Karpas-422 (cell line): ENCODE results near the gene RPL29. TPM values are rescaled to one million over a fixed set of nuclear protein-coding genes. Genes with fewer than 3 reads are reported as not detected.

Experiments used
- DNase-seq: peaks from one replicate; pipeline ENCODE4 v3.0.0-alpha.2; 2015
- H2AFZ ChIP-seq: fragments of 200-600 bp; sonication (generic); 2 replicates; pipeline ENCODE4 v1.6.1; 2014; ENCODE audit warnings: antibody characterized with exemption, low read length, mixed read lengths
- H3K27ac ChIP-seq: fragments of 200-600 bp; sonication (generic); 2 replicates; pipeline ENCODE4 v1.5.1; 2014; ENCODE audit warnings: mild to moderate bottlenecking, low read length, moderate library complexity
- H3K27me3 ChIP-seq: fragments of 200-600 bp; sonication (generic); 2 replicates; pipeline ENCODE4 v1.6.1; 2014; ENCODE audit warnings: low read length, mixed read lengths
- H3K36me3 ChIP-seq: fragments of 200-600 bp; sonication (generic); 2 replicates; pipeline ENCODE4 v1.6.1; 2014; ENCODE audit warnings: low read length, mixed read lengths; ENCODE audit not compliant: insufficient read depth
- H3K4me1 ChIP-seq: fragments of 200-600 bp; sonication (generic); 2 replicates; pipeline ENCODE4 v1.6.1; 2014; ENCODE audit warnings: mild to moderate bottlenecking, low read length, mixed read lengths
- H3K4me2 ChIP-seq: fragments of 200-600 bp; sonication (generic); 2 replicates; pipeline ENCODE4 v1.6.1; 2014; ENCODE audit warnings: low read length, low read depth, mild to moderate bottlenecking; ENCODE audit not compliant: poor library complexity, severe bottlenecking
- H3K4me3 ChIP-seq: fragments of 200-600 bp; sonication (generic); 2 replicates; pipeline ENCODE4 v1.5.1; 2014; ENCODE audit warnings: mild to moderate bottlenecking, antibody characterized with exemption, low read length, mixed read lengths
- H3K79me2 ChIP-seq: fragments of 200-600 bp; sonication (generic); 2 replicates; pipeline ENCODE4 v1.6.1; 2014; ENCODE audit warnings: mild to moderate bottlenecking, low read length, mixed read lengths
- H3K9ac ChIP-seq: fragments of 200-600 bp; sonication (generic); 2 replicates; pipeline ENCODE4 v1.6.0; 2014; ENCODE audit warnings: low read length
- H3K9me2 ChIP-seq: fragments of 200-600 bp; sonication (generic), shearing (Covaris generic); replicated peaks from 2 replicates; pipeline ENCODE4 v1.6.0; 2014; ENCODE audit warnings: mild to moderate bottlenecking, low read length, moderate library complexity; ENCODE audit not compliant: insufficient read depth
- H3K9me3 ChIP-seq: fragments of 300-700, 200-600 bp; sonication (generic); 2 replicates; pipeline ENCODE4 v1.6.1; 2014; ENCODE audit warnings: low read length, mixed read lengths
- H4K20me1 ChIP-seq: fragments of 200-600 bp; sonication (generic); 2 replicates; pipeline ENCODE4 v1.6.1; 2014; ENCODE audit warnings: mild to moderate bottlenecking, antibody characterized with exemption, low read length, low read depth; ENCODE audit not compliant: insufficient read depth
- total RNA-seq: library from RNA; depleted of rRNA; stranded (reverse); fragments of >200 nt; shearing (Covaris generic); gene quantifications from 2 replicates; pipeline ENCODE4 v1.2.3, GENCODE V29; 2014; ENCODE audit warnings: low replicate concordance

Gene RPL29
- total RNA-seq, 1 experiment from 2014 or later, result 2,656 TPM

DNA sequence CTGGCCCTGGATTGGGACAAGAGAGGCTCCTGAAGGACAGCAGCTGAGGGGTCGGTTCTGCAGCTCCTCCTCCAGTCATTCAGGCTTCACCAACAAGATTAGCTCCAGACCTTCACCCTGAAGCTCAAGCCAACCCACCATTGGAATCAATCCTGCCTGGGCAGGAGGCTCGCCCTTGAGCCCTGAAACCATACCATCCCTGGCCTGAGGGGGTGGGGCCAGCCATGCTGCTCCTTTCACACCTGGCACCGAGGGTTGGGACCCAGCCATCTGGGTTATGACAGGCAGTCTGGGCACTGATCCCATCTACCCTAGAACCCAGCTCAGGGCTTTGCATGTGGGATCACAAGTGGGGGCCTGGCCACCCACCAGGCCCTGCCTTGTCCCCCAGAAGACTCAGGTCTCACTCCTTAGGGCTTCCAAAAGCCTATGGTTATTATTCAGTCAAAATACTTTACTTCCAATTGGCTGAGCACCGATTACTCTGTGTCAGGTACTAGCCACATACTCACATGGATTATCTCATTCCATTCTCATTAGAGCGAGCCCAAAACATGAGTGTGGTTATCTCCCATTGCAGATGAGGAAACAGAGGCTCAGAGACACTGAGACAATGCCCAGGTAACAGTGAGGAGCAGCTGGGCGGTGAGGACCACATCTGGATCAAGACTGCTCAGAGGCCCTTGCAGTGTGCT is 24.9 kb downstream of the RPL29 start:
- Histone ChIP-seq H3K4me3 (no peak overlapping the region), H3K4me1 (peaks cover 61% of the 10 kb centered on the region), H3K36me3 (0 out of 2 replicates have a peak, but pooled peaks cover 2% of the 10 kb centered on the region), H3K9me2 (no peaks in the 10 kb centered on the region), H2AFZ (no peak overlapping the region), H3K27me3 (no peaks in the 10 kb centered on the region), H4K20me1 (no peaks in the 10 kb centered on the region), H3K27ac (no peak overlapping the region; the same call in 1 of the 2 replicates), H3K79me2 (peaks cover 36% of the 10 kb centered on the region), H3K9ac (no peak overlapping the region), H3K4me2 (peak overlapping the region; percentile 21), H3K9me3 (no peaks in the 10 kb centered on the region)
- no peak for DNase-seq

DNA sequence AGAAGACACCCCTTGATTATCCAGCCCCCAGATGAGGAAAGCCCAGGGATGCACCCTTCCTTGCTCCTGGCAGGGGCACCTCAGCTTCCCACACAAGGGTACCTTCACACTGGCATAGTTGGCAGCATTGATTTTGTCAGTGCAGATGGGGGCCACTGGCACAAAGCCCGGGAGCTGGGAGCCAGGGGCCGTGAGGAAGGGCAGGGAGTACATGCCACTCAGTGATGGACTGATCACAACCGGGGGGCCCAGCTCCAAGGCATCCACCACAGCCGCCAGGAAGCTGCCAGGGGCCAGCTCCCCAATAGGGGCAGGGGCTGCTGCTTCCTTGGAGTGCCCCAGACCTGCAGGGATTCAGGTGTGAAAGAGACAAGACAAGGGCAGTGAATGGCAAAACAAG is 25.9 kb downstream of the RPL29 start:
- no peak for DNase-seq
- no peaks in the 10 kb centered on the region for H3K27me3 ChIP-seq
- H3K9me2 ChIP-seq, result no peaks in the 10 kb centered on the region
- H3K4me2 ChIP-seq, result no peak overlapping the region
- H3K27ac ChIP-seq, result no peak overlapping the region; the same call in 1 of the 2 replicates
- no peak overlapping the region for H2AFZ ChIP-seq
- no peaks in the 10 kb centered on the region for H3K9me3 ChIP-seq
- no peak overlapping the region for H3K4me3 ChIP-seq
- H3K36me3 ChIP-seq, result 0 out of 2 replicates have a peak, but pooled peaks cover 2% of the 10 kb centered on the region
- no peaks in the 10 kb centered on the region for H4K20me1 ChIP-seq
- no peak overlapping the region for H3K9ac ChIP-seq
- peaks cover 56% of the 10 kb centered on the region for H3K4me1 ChIP-seq
- H3K79me2 ChIP-seq, result peaks cover 30% of the 10 kb centered on the region

DNA sequence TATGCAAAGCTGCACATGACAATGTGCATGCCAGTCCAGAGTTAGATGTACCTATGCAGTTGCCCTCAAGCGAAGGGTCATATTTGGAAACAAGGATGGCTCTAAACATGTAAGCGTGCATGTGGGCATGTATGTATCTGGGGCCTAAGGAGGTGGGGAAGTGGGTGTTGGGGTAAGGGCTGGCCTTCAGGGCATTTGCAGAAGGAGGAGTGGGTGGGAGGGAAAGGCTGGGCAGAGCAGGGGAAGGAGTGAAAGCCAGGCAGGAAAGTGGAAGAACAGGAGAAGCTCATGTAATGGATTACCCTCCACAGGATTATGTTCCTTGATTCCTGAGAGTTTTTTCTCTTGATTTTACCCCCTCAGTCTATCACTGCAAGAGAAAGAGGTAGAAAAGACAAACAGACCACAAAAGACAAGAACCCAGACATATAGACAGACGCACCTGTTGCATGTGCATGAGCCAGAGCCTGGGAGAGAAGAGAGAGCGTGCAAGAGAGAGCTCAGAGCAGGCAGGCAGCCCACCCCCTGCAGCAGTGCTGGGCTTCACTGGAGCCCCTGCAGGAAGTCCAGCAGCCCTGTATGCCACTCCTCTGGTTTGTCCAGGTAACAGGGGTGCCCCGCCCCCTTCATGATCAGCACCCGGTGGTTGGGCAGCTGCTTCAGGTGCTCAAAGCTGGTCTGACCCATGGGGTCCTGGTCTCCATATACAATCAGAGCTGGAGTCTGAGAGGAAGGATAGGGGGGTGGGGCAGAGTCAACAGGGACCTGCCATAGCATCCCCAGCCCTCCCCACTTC is 26.6 kb downstream of the RPL29 start:
- Histone ChIP-seq H3K4me3 (peak overlapping the region; percentile 79; the same call in 1 of the 2 replicates), H3K79me2 (peaks cover 23% of the 10 kb centered on the region), H3K4me2 (peak overlapping the region; percentile 76), H3K9me2 (no peaks in the 10 kb centered on the region), H3K27me3 (no peaks in the 10 kb centered on the region), H3K36me3 (0 out of 2 replicates have a peak, but pooled peaks cover 2% of the 10 kb centered on the region), H3K27ac (peak overlapping the region; percentile 75; the same call in 1 of the 2 replicates), H4K20me1 (no peaks in the 10 kb centered on the region), H3K4me1 (peaks cover 49% of the 10 kb centered on the region), H3K9ac (peak overlapping the region; percentile 82), H3K9me3 (no peaks in the 10 kb centered on the region), H2AFZ (no peak overlapping the region)
- DNase-seq, result no peak

DNA sequence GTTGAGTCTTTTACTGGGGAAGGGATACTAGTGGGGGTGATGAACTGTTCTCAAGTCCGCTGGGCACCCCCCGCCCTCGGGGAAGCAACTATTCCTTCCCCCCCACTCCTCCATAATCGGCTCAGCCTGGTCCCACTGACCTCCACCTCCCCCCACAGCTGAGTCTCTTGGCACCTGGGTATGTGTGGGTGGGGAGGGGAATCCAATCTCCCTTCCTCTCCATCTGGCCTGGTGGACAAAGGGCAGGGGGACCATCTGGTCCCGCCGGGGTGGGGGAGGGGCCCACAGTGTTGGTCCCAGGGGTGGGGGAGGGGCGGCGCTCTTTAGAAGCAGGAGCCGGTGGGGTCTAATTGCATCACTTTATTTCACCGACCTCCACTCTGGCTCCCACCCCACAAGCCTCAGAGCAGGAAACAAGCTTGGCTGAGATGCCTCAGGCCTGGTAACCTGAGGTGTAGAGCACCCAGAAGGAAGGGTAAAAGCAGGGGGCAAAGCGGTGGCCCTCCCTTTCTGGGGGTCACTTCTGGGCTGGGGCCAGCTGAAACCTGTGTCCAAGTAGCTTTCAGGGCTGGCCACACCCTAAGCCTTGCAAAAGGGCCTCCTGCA is 27.4 kb downstream of the RPL29 start:
- Histone ChIP-seq H3K79me2 (peaks cover 16% of the 10 kb centered on the region), H3K27ac (peak overlapping the region; percentile 75), H3K9ac (peak overlapping the region; percentile 82), H3K9me3 (no peaks in the 10 kb centered on the region), H3K4me3 (peak overlapping the region; percentile 79), H3K27me3 (no peaks in the 10 kb centered on the region), H3K9me2 (no peaks in the 10 kb centered on the region), H3K36me3 (0 out of 2 replicates have a peak, but pooled peaks cover 2% of the 10 kb centered on the region), H3K4me2 (peak overlapping the region; percentile 76), H2AFZ (no peak overlapping the region), H4K20me1 (0 out of 2 replicates have a peak, but pooled peaks cover 3% of the 10 kb centered on the region), H3K4me1 (peaks cover 47% of the 10 kb centered on the region)
- no peak for DNase-seq

DNA sequence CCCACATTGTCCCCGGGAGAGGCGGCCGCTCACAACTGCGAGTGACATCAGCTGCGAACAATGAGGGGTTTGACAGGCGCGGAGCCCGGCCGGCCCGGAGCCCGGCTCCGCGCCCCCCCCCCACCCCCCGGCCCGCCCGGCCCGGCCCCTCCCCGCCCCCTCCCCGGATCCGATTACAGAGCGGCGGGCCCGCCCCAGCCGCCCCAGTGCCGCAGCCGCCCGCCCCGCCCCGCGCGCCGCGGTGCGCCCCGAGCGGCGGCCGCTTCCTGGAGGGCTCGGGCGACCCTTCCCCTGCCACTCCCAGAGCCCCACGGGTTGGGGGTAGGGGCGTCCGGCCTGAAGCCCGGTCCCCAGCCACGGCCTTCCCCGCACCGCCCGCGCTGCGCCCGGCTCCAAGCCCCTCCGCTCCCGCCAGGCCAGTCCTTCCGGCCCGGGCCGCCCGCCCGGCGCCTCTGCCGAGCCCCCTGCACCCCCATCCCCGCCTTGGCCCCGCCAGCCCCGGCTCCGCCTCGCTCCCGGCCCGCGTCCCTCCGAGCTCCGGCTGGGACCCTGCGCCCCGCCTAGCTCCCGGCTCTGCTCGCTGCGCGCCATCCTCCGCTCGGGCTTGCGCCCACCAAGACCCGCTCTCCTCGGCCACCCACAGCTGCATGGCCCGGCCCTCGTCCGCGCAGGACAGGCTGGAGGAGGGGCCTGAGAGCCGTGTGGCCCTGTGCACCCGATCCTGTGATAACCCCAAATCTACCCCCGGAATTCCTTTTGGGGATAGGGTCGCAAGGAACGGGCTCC is 28.1 kb downstream of the RPL29 start, which contains the start of gene PCBP4:
Gene PCBP4, minus strand, starts transcription at position 71 of the 786 bp plus-strand sequence. CDS start 6,214 bp downstream, outside the sequence.
- Histone ChIP-seq H3K4me1 (peaks cover 47% of the 10 kb centered on the region), H3K9ac (peak within 1 kb of the TSS; percentile 82), H3K4me3 (peak within 1 kb of the TSS; percentile 79), H3K27me3 (no peaks in the 10 kb centered on the region), H3K79me2 (peaks cover 10% of the 10 kb centered on the region), H3K9me2 (no peaks in the 10 kb centered on the region), H4K20me1 (peaks cover 5% of the 10 kb centered on the region; the same call in 1 of the 2 replicates), H3K4me2 (peak within 1 kb of the TSS; percentile 84), H2AFZ (no peak within 1 kb of the TSS), H3K9me3 (no peaks in the 10 kb centered on the region), H3K27ac (peak within 1 kb of the TSS; percentile 75), H3K36me3 (0 out of 2 replicates have a peak, but pooled peaks cover 2% of the 10 kb centered on the region)
- DNase-seq, result peak; percentile 79

DNA sequence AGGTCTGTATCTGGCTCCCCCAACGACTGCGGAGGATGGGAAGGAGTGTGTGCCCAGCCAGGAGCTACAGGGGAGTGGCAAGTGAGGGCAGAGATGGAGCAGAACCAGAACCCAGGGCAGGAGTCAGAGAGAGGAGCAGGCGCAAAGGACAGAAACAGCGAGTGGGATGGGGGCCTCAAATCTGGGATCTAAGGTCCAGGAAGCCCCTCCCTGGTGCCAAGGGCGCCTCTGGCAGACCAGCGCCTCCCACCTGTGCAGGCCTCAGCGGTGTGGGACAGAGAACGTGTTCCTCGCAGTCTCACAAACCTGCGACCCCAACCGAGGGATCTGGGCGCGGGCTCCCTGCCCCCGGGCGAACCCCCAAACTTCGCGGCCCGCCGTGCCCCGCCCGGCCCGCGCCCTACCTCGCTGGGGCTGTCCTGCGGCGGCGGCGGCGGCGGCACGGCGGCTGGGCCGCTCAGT is 28.7 kb downstream of the RPL29 start:
- Histone ChIP-seq H3K4me1 (peaks cover 42% of the 10 kb centered on the region), H3K4me2 (peak overlapping the region; percentile 84), H3K9me3 (no peaks in the 10 kb centered on the region), H3K9me2 (no peaks in the 10 kb centered on the region), H3K27ac (no peak overlapping the region), H3K9ac (peak overlapping the region; percentile 68), H3K79me2 (peaks cover 6% of the 10 kb centered on the region; the same call in 1 of the 2 replicates), H3K36me3 (0 out of 2 replicates have a peak, but pooled peaks cover 2% of the 10 kb centered on the region), H2AFZ (no peak overlapping the region), H3K27me3 (no peaks in the 10 kb centered on the region), H3K4me3 (peak overlapping the region; percentile 69), H4K20me1 (peaks cover 11% of the 10 kb centered on the region; the same call in 1 of the 2 replicates)
- no peak for DNase-seq

DNA sequence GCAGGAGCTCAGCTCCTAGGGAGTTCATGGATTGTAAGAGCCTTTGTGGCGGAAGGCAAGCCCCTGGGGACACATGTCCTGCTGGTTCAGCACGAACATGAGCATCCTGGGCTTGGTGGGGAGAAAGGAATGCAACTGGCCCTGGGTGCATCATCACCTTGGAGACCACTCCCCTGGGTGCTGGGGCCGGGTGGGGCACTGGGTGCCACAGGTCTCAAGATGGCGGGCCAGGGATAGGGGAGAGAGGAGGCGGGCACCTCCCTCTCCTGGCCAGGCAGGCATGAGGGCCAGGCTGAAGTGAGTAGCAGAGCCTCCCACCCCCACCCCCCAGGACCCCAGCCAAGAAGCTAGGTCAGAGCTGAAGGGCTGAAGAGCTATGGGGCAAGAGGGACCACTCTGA is 29.2 kb downstream of the RPL29 start:
- H3K4me3 ChIP-seq, result peak overlapping the region; percentile 69
- H2AFZ ChIP-seq, result no peak overlapping the region
- no peaks in the 10 kb centered on the region for H3K9me3 ChIP-seq
- H3K27ac ChIP-seq, result no peak overlapping the region
- peaks cover 11% of the 10 kb centered on the region for H4K20me1 ChIP-seq
- no peaks in the 10 kb centered on the region for H3K27me3 ChIP-seq
- 0 out of 2 replicates have a peak, but pooled peaks cover 2% of the 10 kb centered on the region for H3K36me3 ChIP-seq
- no peak for DNase-seq
- peak overlapping the region; percentile 68 for H3K9ac ChIP-seq
- H3K4me2 ChIP-seq, result peak overlapping the region; percentile 84
- no peaks in the 10 kb centered on the region for H3K9me2 ChIP-seq
- H3K79me2 ChIP-seq, result peaks cover 4% of the 10 kb centered on the region; the same call in 1 of the 2 replicates
- H3K4me1 ChIP-seq, result peaks cover 40% of the 10 kb centered on the region
